GM10266 (cell line): Measurements from ENCODE around the gene ABL2.
A peak's percentile ranks its signal among the peaks of the same experiment; 100 is the strongest.

ENCODE experiments used
- DNase-seq: peaks from one replicate; pipeline ENCODE4 v3.0.0; 2012; ENCODE audit errors: extremely low spot score
- CTCF ChIP-seq: IDR thresholded peaks from 2 replicates; pipeline ENCODE4 v1.5.1; 2012; ENCODE audit warnings: mild to moderate bottlenecking, low read depth; ENCODE audit not compliant: control insufficient read depth, insufficient read depth; ENCODE audit errors: missing control alignments

Gene ABL2

GRCh38 chr1:179082333-179082998 lies 147.0 kb downstream of the ABL2 start:
- DNase-seq: peak; percentile 25
- TF ChIP-seq CTCF: no peak

- DNase-seq: peak; percentile 94
- TF ChIP-seq CTCF: no peak
Observed at GRCh38 chr1:179081687-179082332, 147.7 kb downstream of the ABL2 start, which contains the start of gene TOR3A. Gene TOR3A (plus strand): TSS chr1:179082070. CDS start chr1:179082129, 59 bp downstream.

- peak; percentile 40 for DNase-seq
- TF ChIP-seq CTCF: no peak
Observed at GRCh38 chr1:179080866-179081686, 148.4 kb downstream of the ABL2 start.

- DNase-seq: peak; percentile 68
- TF ChIP-seq CTCF: peak; percentile 69
Observed at GRCh38 chr1:179079113-179079761, 150.2 kb downstream of the ABL2 start.

GRCh38 chr1:179077396-179077795 lies 152.1 kb downstream of the ABL2 start:
- DNase-seq: no peak
- no peak for TF ChIP-seq CTCF

DNA sequence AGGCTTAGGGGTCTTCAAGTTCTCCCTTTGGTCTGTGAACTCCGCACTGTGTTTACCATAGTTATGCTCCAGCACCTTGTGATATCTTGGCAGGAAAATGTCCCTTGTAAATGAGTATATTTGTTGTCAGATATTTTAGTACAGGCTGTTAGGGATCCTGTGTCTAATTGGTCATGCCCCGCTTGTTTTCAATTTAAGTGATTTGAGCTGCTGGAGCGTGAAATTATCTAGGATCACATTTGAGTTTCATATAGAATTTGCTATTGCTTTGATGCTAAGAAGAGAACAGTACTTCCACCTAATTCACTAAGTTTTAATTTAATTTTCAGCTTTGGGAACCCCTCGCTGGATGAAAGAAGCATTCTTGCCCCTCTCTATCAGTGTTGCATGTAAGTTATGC lies 163.0 kb downstream of the ABL2 start:
- TF ChIP-seq CTCF: no peak
- DNase-seq: no peak
